EH (cell line): ENCODE results near the gene DDRGK1.
"Not testable (repeated sequence)": the region's sequence is repeated elsewhere in the genome, so short reads cannot be mapped to it uniquely, and the experiment has no call there.

ENCODE experiments used
- DNase-seq: peaks from one replicate; pipeline ENCODE4 v3.0.0-alpha.2; 2015; ENCODE audit warnings: low read depth

Gene DDRGK1

DNA sequence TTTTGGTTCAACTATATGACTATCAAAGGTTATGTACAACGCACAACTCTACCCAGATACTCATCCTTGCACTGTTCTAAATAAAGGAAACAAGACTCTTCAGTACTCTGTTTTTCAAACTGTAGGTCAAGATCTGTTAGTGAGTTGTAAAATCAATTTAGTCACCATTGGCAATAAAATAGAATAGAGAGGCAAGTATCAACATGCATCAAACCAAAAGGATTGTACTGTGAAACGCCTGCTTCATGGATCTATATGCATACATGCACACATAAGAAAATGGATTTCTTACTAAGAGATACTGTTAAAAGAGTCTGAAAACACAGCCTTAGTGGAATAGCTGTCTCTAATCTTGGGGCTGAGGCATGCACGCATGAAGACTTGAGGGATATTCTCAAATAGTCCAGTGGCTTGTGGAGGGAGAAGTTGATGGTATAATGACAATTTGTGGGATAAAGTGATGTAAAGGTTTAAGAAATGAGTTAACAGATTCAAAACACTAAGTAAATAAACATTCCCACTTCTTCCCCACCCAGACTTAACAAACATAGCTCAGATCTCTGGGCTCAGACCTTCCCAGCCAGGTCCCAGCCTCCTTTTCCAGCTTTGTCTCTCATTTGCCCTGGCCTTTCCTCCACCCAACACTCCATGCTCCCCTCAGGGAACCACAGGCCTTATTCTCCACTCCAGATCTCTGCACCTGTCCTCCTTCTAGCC lies 20.4 kb downstream of the DDRGK1 start:
- no peak for DNase-seq

DNA sequence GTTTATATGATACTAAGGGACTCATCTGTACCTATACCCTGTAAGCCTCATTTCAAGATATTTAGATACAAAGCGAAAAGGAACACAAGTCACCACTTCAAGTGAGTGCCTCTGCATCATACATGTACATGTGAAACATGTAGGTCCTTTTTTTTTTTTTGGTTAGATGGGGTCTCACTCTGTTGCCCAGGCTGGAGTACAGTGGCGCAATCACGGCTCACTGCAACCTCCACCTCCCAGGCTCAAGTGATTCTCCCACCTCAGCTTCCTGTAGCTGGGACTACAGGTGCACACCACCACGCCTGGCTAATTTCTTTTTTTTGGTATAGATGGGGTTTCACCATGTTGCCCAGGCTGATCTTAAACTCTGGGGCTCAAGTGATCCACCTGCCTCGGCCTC lies 22.1 kb downstream of the DDRGK1 start:
- DNase-seq, result not testable (repeated sequence)

DNA sequence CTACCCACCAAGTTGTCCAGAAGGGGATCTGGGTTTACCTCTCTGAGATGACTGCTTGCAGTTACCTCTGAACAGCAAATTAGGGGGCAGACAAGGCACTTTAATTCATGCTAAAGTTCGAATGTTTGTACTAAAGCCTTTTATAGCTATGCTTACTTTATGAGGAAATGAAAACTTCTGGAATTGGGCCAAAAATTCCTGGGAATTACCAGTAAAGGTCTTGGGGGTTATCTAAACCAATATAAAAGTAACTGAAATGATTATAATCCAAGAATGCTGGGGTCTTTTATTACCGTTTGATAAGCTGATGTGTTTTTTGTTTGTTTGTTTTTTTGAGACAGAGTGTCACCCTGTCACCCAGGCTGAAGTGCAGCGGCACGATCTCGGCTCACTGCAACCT lies 23.2 kb downstream of the DDRGK1 start:
- DNase-seq, result peak; percentile 19

DNA sequence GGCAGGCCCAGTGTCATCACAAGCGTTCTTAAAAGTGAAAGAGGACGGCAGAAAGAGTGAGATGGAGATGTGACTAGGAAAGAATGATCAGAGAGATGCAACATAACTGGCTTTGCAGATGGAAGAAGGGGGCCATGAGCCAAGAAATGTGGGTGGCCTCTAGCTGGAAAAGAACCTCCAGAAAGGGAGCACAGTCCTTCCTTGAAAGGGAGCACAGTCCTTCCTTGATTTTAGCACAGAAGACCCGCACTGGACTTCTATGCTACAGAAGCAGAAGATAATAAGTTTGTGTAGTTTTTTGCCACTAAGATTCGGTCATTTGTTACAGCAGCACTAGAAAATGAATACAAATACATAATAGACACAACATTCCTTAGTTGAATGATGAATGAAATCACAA lies 24.2 kb downstream of the DDRGK1 start:
- no peak for DNase-seq

DNA sequence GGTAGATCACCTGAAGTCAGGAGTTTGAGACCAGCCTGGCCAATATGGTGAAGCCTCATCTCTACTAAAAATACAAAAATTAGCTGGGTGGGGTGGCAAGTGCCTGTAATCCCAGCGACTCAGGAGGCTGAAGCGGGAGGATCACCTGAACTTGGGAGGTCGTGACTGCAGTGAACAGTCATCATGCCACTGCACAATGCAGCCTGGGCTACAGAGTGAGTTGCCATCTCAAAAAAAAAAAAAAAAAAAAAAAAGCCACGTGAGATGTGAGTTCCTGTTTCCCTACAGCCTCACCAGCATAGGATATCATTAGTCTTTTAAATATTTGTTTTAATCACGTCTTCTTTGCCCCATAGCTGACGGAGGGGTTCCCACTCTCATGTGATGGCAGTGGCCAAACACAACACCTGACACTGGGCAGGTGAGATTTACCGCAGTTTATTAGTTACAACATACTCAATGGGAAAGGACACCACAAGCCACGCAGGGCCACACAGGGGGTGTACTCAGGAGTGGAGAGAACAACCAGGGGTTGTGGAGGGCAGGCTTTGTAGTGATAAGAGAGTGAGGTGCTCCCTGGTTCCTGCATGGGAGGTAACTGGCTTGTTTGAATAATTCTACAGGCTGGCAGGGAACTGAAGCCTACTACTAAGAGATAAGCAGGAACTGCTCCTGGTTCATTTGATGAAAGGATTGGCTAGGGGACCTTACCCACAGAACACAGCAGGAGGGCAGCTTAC lies 26.6 kb downstream of the DDRGK1 start:
- DNase-seq, result no peak

DNA sequence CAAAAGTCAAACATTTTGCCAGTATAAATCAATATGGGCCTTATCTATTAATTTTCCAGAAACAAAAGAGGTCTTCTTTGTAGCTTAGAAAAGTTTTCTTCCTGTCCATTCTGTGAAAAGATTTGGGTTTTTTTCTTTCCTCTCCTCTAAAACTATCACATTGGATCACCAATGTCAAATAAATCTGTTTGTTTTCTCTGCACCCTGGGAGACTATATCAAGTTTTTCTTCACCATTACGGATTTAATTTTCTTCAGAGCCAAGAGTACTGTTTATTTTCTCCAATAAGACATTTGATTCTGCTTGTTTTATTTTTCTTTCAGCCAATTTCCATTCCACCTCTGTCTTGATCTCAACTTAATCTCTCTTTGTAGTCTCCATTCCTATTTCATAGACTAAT lies 29.2 kb downstream of the DDRGK1 start:
- DNase-seq, result no peak

DNA sequence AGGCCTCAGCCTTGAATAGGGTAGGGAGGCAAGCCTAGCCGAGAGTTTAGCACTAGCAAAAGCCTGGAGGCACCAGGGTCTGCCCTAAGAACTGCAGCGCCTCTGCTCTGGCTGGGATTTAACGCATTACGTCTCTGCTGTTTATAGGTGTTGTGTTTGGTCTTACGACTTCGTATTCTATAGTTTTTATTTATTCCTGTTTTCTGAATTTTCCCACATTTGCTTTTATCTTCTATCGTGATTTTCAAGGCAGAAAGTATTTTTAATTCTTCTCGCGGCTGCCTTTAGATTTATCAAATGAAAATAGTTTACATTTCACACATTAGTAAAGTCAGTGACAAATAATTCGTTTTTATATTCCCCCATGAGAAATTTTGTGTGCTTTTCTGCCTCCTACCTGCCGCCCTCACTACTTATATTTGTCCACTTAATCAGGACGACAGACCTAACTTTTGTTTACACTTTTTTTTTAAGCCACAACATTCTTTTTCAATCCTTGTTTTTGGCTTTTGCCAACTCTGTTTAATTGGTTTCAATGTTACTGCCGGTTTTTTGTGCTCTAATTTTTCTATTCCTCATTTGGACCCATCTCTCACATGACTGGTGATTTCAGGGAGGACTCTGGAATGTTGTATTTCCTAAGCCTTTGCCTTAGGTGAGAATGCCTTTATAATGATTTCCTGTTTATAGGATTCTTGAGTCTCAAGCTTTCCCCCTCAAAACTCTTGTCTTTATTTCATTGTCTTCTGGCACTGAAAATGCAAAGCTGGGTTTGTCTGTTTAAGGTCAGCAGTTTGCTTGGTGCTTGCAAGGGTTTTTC lies 29.8 kb downstream of the DDRGK1 start:
- DNase-seq, result peak; percentile 49

DNA sequence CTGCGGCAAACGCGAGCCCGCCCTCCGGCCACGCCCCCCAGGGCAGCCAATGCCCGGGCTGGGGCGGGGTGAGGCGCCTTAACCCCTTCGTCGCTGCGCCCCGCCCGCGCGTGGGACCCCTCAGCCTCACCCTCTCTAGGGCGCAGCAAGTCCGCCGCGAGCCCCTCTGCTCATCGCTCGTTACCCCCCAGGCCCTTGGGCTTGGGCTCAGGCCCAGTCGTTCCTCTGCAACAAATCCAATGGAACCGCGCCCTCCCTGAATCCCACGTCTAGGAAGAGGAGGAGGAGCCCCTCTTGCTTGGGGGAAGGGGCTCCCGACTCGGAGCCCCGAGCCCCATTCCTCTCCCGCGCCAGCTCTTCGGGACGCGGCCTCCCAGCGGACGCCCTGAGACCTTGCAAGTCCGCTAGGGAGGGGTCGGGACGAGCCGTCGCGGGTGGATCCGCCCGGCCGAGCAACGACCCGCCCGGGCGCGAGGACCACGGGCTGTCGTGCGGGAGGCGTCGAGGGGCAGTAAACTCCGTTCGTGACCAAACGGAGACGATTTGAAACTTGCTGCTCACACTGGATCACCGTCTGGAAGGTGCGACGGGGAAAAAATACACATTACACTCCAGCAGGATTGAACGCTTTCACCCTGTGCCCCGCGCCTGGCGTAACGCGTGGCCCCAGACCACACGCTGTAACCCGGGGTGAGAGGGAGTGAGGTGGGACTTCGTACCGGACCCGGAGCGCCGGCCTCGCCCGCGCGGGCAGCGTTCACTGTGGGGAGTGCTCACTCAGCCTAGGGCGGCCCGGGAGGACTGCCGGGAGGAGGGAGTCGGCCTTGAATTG lies 30.7 kb downstream of the DDRGK1 start:
- peak; percentile 83 for DNase-seq

DNA sequence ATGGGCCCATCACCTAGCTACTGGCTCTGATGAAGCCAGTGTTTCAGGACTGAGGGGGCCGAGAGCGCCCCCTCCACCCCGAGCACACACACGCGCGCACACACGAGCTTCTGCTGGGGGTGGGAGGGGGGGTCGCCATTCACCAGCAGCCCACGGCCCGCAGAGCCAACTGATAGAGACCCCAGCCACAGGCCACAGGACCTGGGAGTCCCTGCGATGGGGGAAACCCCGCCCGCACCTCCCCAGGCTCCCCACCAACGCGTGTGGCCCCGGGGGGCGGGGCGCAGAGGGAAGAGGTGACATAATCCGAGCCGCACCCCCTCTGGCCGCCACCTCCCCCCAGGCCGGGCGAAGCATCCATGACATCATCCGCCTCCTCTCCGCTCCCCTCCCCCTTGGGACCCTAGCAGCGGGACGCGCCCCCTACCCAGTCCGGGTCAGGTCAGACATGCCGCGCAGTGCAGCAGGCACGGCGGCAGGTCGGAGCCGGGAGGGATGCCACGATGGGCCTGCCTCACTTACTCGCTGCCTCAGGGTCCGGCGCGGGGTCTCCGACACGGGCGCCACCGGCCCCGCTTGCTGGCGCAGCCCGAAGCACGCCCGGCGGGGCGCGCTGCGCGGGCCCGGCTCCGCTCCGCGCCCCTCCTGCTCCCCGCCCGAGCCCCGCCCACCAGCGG lies 31.4 kb downstream of the DDRGK1 start, which contains the start of gene LZTS3:
Gene LZTS3, minus strand, starts transcription at position 617 of the 677 bp plus-strand sequence. CDS start 6,386 bp downstream, outside the sequence.
- DNase-seq, result peak; percentile 68

DNA sequence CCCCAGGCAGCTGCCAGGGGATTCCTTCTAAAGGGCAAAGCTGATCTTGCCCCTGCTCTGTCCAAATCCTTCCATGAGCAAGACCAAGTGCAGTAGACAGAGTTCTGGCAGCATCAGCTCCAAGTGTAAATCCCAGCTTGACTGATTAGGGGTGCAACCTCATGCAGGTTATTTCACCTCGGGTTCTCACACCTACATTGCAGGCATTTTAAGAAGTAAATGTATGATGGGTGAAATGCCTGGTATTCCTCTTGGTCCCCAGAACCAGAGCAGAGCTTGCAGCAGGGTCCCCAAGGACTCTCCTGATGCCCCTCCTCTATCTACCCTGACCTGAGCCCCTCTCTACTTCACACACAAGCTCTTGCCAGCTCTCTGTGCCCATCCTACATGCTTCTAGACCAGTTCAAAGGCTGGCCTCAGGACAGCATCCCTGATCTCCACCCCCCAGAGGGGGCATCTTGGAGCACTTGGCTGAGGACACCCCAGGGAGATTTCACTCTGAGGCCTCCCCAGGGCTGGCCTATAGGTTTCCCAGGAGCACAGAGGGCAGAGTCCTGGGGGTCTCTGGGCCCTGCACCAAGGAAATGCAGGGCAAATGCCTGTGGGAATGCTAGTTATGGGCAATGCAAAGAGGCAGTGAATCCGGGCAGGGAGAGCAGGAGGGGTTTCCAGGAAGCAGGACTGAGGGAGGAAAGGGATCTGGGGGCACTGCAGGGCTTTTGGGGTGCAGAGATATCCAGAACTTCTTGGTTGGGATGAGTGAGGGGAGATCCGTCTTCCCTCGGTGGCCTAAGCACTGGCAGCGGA lies 32.2 kb downstream of the DDRGK1 start:
- no peak for DNase-seq

DNA sequence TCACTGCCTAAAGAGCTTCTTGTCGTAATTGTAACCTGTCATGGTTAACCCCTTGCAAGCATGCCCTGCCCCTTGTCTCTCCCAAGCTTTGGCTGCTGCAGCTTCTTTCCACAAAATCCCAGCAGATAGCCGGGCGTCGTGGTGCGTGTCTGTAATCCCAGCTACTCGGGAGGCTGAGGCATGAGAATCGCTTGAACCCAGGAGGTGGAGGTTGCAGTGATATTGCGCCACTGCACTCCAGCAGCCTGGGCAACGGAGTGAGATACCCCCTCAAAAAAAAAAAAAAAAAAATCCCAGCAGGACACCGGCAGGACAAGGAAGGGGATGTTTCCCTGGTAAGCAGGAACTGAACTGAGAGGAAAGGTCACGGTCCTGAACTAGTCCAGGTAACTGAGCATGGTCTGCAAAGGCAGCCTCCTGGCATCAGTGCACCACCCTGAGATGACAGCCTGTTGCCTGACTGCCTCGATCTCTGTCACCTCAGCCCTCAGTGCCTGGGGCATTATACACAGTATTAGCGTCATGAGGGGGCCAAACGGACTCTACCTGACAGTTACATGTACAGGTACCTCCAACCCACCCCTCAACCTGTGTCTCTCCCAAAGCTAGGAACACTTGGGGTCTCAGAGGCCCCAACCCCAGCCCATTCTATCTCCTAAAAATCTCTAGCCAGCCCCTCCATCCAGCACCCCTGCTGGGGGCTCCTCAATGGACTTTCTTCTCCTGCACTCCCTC lies 32.9 kb downstream of the DDRGK1 start:
- DNase-seq, result no peak

DNA sequence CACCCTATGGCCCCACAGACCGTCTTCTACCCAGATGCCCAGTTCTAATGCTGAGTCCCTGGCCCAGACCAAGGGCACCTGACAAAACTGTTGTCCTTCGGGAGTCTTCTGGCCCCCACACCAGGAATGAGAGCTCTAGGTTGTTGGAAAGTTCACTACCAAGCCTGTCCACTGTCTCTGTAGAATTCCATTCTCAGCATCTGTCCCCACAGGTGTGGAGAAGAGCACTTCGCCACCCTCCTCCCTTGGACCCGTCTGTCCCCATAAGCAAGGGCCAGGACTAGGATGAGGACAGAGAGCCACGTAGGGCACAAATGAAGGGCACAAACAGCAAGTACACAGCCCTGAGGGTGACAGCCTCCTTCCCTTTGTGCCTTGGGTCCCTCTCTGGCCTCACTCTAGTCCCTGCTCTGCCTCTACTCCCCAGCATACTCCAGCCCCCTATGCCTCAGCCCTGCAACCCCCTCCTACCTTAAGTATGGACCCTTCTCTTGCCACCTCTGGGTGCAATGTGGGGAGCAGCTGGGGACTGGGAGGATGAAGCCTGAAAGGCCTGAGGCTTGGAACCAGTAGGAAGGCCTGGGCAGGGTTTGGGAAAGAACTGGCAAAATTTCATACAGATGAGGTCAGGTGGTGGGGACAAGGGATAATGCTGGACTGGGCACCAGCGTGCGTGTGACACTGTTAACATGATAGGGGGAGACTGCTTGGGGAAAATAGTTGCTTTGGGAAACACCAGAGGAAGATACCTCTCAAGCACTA lies 35.5 kb downstream of the DDRGK1 start:
- no peak for DNase-seq

DNA sequence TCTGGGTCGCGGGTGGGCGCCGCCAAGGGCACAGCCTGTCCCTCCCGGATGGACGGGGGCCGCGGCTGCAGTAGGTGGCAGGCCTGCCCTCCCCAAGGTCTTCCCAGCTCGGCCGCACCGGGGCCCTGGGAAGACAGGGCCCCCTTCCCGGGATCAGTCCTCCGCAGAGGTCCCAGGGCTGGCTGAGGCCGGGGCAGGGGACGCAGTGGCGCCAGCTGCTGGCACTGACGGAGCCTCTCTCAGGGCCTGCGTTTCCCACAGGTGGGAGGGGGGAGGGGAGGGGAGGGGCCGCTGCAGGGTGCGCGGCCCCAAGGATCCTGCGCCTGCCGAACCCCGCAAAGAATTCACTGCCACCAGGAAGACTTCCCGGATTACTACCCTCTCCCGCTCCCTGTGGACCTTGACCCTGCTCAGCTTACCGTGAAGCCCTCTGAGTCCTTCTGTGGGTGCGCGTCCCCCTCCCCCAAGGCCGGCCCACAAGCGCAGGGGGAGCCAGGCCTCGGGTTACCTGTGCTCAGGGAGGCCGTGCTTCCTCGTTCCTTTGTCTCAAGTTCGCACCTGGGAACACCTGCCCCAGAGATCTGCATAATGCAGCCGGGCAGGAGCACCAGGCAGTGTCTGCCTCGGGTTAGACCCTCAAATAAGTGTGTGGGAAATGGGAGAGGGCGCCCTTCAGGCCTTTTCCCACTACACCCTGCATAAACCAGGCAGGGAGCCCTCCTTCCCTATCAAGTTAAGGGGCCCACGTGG lies 36.2 kb downstream of the DDRGK1 start:
- DNase-seq, result no peak

DNA sequence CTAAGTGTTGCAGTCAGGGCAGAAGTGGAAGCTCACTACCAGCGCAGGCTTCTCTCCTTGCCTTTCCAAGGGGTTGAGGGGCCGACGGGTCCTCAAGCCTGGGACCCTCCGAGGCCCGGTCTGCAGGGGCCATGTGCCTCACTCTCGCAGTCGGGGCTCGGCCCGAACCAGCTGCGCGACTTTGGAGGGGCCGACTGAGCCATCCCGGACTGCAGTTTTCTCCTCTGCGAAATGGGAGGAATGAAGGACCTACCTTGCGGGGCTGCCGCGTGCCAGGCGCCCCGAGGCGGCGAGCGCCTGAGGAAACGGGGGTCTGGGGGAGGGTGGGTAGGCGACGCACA lies 36.8 kb downstream of the DDRGK1 start:
- DNase-seq, result no peak

DNA sequence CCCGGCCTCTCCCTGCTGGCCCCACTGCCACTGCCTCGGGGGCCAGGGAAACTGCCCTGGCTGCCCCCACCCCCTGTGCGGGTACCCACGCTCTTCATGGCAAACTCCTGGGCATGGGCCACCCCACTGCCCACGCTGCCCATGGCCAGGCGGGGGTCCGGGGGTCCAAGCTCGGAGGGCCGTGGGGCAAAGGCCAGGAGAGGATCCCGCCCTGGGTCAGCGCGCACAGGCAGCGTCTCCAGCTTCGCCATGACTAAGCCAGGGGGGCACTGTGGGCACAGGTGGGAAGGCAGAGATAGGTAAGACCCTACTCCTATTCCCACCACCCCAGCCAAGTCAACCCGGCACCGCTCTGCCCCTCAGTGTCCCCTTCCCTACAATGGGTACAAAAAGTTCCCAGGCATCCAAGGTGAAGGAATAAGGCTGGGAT lies 37.6 kb downstream of the DDRGK1 start:
- no peak for DNase-seq

DNA sequence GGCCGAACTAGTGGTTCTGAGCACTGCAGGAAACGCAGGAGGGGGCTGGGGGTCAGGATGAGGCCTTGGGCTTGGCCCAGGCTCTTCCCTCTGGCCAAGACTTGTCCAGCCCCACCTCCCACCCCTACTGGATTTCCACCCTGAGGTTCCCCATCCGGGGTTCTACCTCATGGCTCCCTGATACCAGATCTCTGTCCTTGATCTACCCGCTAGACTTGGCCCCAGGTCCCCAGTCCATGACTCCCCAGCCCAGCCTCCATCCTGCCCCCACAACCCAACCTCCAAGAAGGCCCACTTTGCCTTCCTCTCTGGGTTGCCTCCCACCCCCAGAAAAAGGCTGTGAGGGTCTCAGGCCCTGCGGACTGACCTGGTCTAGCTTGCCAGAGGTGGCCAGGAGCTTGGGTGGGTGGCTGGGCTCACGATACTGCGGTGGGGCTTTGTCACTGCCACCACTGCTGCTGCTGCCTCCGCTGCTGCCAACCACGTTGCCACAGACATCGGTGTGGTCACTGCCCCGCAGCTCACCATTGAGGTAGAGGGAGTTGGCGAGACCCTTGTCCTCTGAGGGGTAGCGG lies 38.1 kb downstream of the DDRGK1 start:
- no peak for DNase-seq

DNA sequence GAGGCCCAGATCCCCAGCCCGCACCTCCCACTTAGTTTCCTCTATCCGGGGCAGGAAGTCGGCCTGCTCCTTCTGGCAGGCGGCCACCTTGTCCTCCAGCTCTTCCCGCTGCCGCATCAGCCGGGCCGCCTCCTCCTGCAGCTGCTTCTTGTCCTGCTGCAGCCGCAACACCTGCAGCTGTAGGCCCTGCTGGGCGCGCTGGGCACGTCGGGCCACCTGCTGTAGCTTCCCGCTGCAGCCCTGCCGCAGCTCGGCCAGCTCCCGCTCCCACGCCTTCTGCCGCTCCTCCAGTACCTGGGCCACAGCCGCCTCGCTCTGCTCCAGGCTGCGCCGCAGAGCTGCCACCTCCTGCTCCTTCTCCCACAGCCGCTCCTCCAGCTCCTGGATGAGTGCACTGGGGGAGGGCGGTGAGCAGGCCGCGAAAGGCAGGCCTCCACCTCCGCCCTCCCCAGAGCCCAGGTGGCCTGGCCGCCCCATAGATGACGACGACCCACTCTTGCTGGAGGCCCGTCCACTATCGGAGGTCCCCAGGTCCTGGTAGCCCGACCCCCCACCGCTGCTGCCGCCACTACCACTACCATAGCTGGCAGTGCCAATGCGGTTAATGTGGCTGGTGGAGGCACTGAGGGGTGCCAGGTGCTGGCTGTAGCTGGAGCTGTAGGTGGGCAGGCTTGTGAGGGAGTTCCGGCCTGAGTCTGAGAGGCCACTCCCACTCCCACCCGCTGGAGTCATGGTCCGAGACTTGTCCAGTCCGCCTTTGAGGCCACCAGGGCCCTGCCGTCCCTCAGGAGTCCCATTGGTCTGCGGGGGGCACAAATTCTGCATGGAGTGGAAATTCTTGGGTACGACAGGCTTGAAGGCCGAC lies 38.8 kb downstream of the DDRGK1 start:
- peak; percentile 7 for DNase-seq
